OCI-LY3 (cell line): ENCODE results near the gene ZNF319.

Experiments used
- H2AFZ ChIP-seq: fragments of 200-600, 300-600 bp; shearing (Covaris generic); 2 replicates; pipeline ENCODE4 v1.6.0; 2014; ENCODE audit warnings: antibody characterized with exemption, low read depth, low read length
- H3K27ac ChIP-seq: fragments of 200-600, 300-600 bp; sonication (generic); 2 replicates; pipeline ENCODE4 v1.5.1; 2014; ENCODE audit warnings: mild to moderate bottlenecking, low read length, moderate library complexity, mixed read lengths
- H3K27me3 ChIP-seq: fragments of 200-600, 300-600 bp; sonication (generic); 2 replicates; pipeline ENCODE4 v1.6.1; 2014; ENCODE audit warnings: low read depth, low read length, mixed read lengths
- H3K36me3 ChIP-seq: fragments of 200-600, 300-600 bp; sonication (generic); replicated peaks from 2 replicates; pipeline ENCODE3; 2014; ENCODE audit warnings: low read depth, low read length, mixed read lengths
- H3K4me1 ChIP-seq: fragments of 300-600, 200-600 bp; sonication (generic); 2 replicates; pipeline ENCODE4 v1.6.1; 2014; ENCODE audit warnings: low read length, mixed read lengths
- H3K4me2 ChIP-seq: fragments of 200-600, 300-600 bp; sonication (generic); 2 replicates; pipeline ENCODE4 v1.6.1; 2014; ENCODE audit warnings: low read length, mixed read lengths
- H3K4me3 ChIP-seq: fragments of 300-600, 200-600 bp; sonication (generic); 2 replicates; pipeline ENCODE4 v1.5.1; 2014; ENCODE audit warnings: antibody characterized with exemption, mild to moderate bottlenecking, low read length, moderate library complexity
- H3K79me2 ChIP-seq: fragments of 300-600, 200-600 bp; shearing (Covaris generic); 2 replicates; pipeline ENCODE4 v1.6.1; 2014; ENCODE audit warnings: mild to moderate bottlenecking, low read length, mixed read lengths
- H3K9ac ChIP-seq: fragments of 300-600, 200-600 bp; shearing (Covaris generic); 2 replicates; pipeline ENCODE4 v1.6.0; 2014; ENCODE audit warnings: mild to moderate bottlenecking, low read length, moderate library complexity
- H3K9me3 ChIP-seq: fragments of 200-600, 300-600 bp; shearing (Covaris generic); 2 replicates; pipeline ENCODE4 v1.6.1; 2014; ENCODE audit warnings: low read length, mixed read lengths; ENCODE audit not compliant: insufficient read depth
- H4K20me1 ChIP-seq: fragments of 200-600, 300-600 bp; sonication (generic); 2 replicates; pipeline ENCODE4 v1.6.1; 2016; ENCODE audit warnings: low read length, mixed read lengths; ENCODE audit not compliant: insufficient read depth
- EZH2phosphoT487 ChIP-seq: fragments of 200-600 bp; shearing (Covaris generic); IDR thresholded peaks from 2 replicates; pipeline ENCODE4 v1.6.1; 2018; ENCODE audit warnings: antibody characterized with exemption, mixed run types, low read depth
- TF ChIP-seq, protein P1 (sequence below): fragments of 200-600, 300-600 bp; sonication (generic); IDR thresholded peaks from 2 replicates; pipeline ENCODE4 v1.5.1; 2014; ENCODE audit warnings: antibody characterized with exemption, low read length, low read depth

The ZNF319 gene

DNA sequence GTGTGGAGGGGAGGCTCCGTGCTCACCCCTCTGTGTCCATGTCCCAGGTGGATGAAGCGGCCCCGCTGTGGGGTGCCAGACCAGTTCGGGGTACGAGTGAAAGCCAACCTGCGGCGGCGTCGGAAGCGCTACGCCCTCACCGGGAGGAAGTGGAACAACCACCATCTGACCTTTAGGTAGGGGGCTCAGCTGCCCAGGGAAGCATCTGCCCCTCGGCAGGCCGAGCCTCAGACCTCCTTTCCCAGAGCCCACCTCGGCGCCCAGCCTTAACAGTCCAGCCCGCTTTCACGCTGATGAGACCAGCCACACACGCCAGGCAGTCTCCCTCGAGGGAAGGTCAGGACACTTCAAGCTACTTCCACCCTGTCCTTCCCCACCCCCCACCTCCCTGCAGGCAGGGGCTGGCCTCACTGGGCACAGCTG, 37.8 kb upstream of the ZNF319 start:
- no peaks in the 10 kb centered on the region for H3K9me3 ChIP-seq
- H3K79me2 ChIP-seq: no peaks in the 10 kb centered on the region

DNA sequence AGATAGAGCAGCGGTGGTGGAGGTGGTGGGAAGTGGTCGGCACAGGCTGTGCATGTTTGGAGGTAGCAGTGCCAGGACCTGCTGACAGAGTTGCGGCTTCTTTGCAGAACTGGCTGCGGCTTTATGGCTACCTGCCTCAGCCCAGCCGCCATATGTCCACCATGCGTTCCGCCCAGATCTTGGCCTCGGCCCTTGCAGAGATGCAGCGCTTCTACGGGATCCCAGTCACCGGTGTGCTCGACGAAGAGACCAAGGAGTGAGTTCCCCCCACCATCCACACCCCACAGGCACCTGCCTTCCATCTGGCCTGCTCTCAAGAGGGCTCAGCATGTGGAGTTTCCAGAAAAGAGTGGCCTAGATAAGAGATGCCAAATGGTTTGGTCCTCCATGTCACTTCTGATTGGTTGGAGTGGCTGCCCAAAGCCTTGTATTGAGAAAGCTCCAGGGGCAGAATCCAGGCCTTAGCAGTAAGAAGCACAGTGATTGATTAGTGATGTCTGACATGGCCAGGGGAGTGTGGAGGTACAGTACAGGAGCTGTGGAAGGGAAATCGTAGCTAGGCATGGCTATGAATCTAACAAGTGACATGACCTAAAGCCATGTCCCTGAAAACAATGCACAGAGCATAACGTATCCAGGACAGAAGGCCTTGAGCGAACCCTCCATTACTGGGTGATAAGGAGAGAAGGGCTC, 37.0 kb upstream of the ZNF319 start:
- no peak overlapping the region for H3K9ac ChIP-seq
- no peak overlapping the region for H2AFZ ChIP-seq
- no peaks in the 10 kb centered on the region for H3K79me2 ChIP-seq
- no peaks in the 10 kb centered on the region for H3K9me3 ChIP-seq
- peaks cover 8% of the 10 kb centered on the region for H3K4me1 ChIP-seq
- H4K20me1 ChIP-seq: no peaks in the 10 kb centered on the region
- H3K27me3 ChIP-seq: peaks cover 12% of the 10 kb centered on the region
- no peak overlapping the region for H3K4me3 ChIP-seq
- TF ChIP-seq EZH2phosphoT487: no peak
- H3K27ac ChIP-seq: no peak overlapping the region
- no peak overlapping the region for H3K4me2 ChIP-seq
- no peaks in the 10 kb centered on the region for H3K36me3 ChIP-seq

More for the DNA sequence above, 37.8 kb upstream of the ZNF319 start:
- TF ChIP-seq, protein P1, sequence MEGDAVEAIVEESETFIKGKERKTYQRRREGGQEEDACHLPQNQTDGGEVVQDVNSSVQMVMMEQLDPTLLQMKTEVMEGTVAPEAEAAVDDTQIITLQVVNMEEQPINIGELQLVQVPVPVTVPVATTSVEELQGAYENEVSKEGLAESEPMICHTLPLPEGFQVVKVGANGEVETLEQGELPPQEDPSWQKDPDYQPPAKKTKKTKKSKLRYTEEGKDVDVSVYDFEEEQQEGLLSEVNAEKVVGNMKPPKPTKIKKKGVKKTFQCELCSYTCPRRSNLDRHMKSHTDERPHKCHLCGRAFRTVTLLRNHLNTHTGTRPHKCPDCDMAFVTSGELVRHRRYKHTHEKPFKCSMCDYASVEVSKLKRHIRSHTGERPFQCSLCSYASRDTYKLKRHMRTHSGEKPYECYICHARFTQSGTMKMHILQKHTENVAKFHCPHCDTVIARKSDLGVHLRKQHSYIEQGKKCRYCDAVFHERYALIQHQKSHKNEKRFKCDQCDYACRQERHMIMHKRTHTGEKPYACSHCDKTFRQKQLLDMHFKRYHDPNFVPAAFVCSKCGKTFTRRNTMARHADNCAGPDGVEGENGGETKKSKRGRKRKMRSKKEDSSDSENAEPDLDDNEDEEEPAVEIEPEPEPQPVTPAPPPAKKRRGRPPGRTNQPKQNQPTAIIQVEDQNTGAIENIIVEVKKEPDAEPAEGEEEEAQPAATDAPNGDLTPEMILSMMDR: no peak
- no peak for TF ChIP-seq EZH2phosphoT487
- Histone ChIP-seq H3K4me3 (no peak overlapping the region), H2AFZ (no peak overlapping the region), H3K27ac (no peak overlapping the region), H4K20me1 (no peaks in the 10 kb centered on the region), H3K4me2 (no peak overlapping the region), H3K36me3 (no peaks in the 10 kb centered on the region), H3K27me3 (peaks cover 12% of the 10 kb centered on the region), H3K4me1 (peaks cover 8% of the 10 kb centered on the region), H3K9ac (no peak overlapping the region)

DNA sequence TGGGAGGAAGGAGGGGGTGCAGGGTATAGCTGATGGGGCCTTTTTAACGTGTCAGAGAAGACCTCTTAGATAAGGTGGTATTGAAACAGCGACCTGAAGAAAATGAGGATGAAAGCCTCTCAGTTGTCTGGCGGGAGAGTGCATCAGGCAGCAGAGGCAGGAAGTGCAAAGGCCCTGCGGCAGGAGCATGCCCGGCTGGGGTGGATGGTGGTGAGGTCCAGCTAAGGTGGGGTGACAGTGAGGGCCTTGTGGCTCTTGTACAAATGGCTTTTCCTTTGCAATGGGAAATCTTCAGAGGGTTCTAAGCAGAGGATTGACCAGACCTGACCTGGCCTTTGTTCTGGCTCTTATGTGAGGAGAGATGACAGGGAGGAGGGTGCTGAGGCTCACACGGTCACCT, 36.5 kb upstream of the ZNF319 start:
- TF ChIP-seq EZH2phosphoT487: no peak
- TF ChIP-seq, protein P1: no peak
- H3K4me1 ChIP-seq: peaks cover 8% of the 10 kb centered on the region
- H3K27ac ChIP-seq: no peak overlapping the region
- H3K36me3 ChIP-seq: no peaks in the 10 kb centered on the region
- H3K9me3 ChIP-seq: no peaks in the 10 kb centered on the region
- no peaks in the 10 kb centered on the region for H4K20me1 ChIP-seq
- no peak overlapping the region for H3K4me3 ChIP-seq
- H3K9ac ChIP-seq: no peak overlapping the region
- no peak overlapping the region for H3K4me2 ChIP-seq
- peaks cover 12% of the 10 kb centered on the region for H3K27me3 ChIP-seq
- H3K79me2 ChIP-seq: no peaks in the 10 kb centered on the region
- H2AFZ ChIP-seq: no peak overlapping the region

DNA sequence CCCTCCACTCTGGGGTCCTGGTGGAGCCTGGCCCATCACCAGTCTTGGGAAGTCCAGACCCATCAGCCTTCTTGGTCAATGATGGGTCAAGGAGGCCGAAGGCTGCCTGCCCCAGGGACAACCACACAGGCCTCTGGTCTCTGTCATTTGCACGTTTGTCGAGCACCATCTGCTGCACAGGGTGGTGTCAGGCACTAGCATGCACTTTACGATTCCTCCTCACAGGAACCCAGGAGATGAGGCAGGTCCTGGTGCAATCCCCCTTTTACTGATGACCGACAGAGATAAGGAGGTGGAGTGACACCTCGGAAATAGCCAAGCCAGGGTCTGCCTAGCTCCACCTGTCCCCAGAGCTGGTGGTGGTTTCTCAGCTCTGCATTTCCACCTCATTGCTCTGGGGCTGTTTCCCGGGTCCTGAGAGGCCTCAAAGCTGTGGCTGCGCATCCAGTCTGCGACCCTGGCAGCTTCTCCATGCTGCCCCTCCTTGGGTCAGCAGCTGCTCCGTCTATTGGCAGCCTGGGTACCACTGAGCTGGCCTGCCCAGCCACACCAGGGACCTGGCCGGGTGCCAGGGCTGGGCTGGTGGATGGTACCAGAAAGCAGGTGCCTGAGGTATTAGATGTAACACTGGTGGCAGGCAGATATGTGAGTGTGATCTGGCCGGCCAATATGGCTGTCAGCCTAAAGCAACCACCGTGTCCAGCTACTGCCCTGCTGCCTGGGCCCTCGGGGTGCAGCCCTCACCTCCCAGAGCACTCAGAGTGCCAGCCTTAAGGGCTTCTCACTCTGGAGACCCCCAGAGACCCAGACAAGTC, 35.1 kb upstream of the ZNF319 start:
- no peaks in the 10 kb centered on the region for H4K20me1 ChIP-seq
- H2AFZ ChIP-seq: no peak overlapping the region
- H3K27ac ChIP-seq: no peak overlapping the region
- H3K27me3 ChIP-seq: peaks cover 12% of the 10 kb centered on the region
- H3K9me3 ChIP-seq: no peaks in the 10 kb centered on the region
- H3K79me2 ChIP-seq: no peaks in the 10 kb centered on the region
- TF ChIP-seq, protein P1: no peak
- TF ChIP-seq EZH2phosphoT487: no peak
- no peak overlapping the region for H3K4me2 ChIP-seq
- H3K9ac ChIP-seq: no peak overlapping the region
- no peak overlapping the region for H3K4me3 ChIP-seq
- H3K4me1 ChIP-seq: peaks cover 8% of the 10 kb centered on the region
- no peaks in the 10 kb centered on the region for H3K36me3 ChIP-seq
